SK-N-SH (cell line): ENCODE measurements around the gene WDR62. TPM values are rescaled to one million over a fixed set of nuclear protein-coding genes. Genes with fewer than 3 reads are reported as not detected.

Source experiments
- CTCF ChIA-PET: fragments of 300-600, 350-600 bp; formaldehyde crosslinking; extraction: SDS; loops from one replicate; lab custom pipeline; 2021; lab: Yijun Ruan, JAX
- POLR2A ChIA-PET: fragments of 350-600 bp; sonication (Branson Sonifier 250); formaldehyde crosslinking; extraction: SDS; loops from one replicate; lab custom pipeline; 2020; ENCODE audit warnings: antibody characterized with exemption, inconsistent platforms; lab: Yijun Ruan, JAX
- DNase-seq: peaks from one replicate; pipeline ENCODE4 v3.0.0; 2012
- H2AFZ ChIP-seq: fragments of 200-600 bp; sonication (generic); 2 replicates; pipeline ENCODE4 v1.8.1; 2016; ENCODE audit warnings: antibody characterized with exemption, mild to moderate bottlenecking, low read depth
- H3F3A ChIP-seq: fragments of 200-600 bp; sonication (generic); replicated peaks from 2 replicates; pipeline ENCODE3; 2016; ENCODE audit warnings: antibody characterized with exemption, mild to moderate bottlenecking; ENCODE audit not compliant: insufficient read depth
- H3K27ac ChIP-seq, 2 experiments: fragments of 200-500 bp in 1 of 2; fragments of 200-600 bp in 1 of 2; sonication (Bioruptor generic) in 1 of 2; sonication (generic), shearing (Covaris generic) in 1 of 2; 2 replicates each; pipeline versions ENCODE4 v1.5.1 to v1.6.1; 2014 to 2016; ENCODE audit warnings: low read depth in 2 of 2, inconsistent platforms in 1 of 2, low read length in 1 of 2, mild to moderate bottlenecking in 1 of 2, mixed read lengths in 1 of 2
- H3K27me3 ChIP-seq: fragments of 200-600 bp; sonication (generic), shearing (Covaris generic); 2 replicates; pipeline ENCODE4 v1.6.1; 2016; ENCODE audit warnings: mixed run types; ENCODE audit not compliant: insufficient read depth
- H3K36me3 ChIP-seq, 2 experiments: fragments of 200-500 bp in 1 of 2; fragments of 200-600 bp in 1 of 2; sonication (Bioruptor generic) in 1 of 2; sonication (generic) in 1 of 2; replicated peaks in 1 of 2; 2 replicates each; pipeline versions ENCODE3 to v1.5.1; 2014 to 2016; ENCODE audit warnings: low read length in 1 of 2, mild to moderate bottlenecking in 1 of 2; ENCODE audit not compliant: insufficient read depth in 2 of 2, control insufficient read depth in 1 of 2
- H3K4me1 ChIP-seq, 2 experiments: fragments of 200-500 bp in 1 of 2; fragments of 200-600 bp in 1 of 2; sonication (Bioruptor generic) in 1 of 2; sonication (generic), shearing (Covaris generic) in 1 of 2; 2 replicates each; pipeline versions ENCODE4 v1.5.1 to v1.6.1; 2014 to 2016; ENCODE audit warnings: low read depth in 1 of 2, low read length in 1 of 2, mixed run types in 1 of 2; ENCODE audit not compliant: insufficient read depth in 2 of 2, control insufficient read depth in 1 of 2
- H3K4me2 ChIP-seq: fragments of 200-600 bp; sonication (generic), shearing (Covaris generic); 2 replicates; pipeline ENCODE4 v1.6.1; 2017; ENCODE audit warnings: mixed run types
- H3K4me3 ChIP-seq, 2 experiments: fragments of 200-500 bp in 1 of 2; fragments of 200-600 bp in 1 of 2; sonication (Bioruptor generic) in 1 of 2; sonication (generic), shearing (Covaris generic) in 1 of 2; 2 replicates each; pipeline versions ENCODE4 v1.5.1 to v1.8.1; 2014 to 2016; ENCODE audit warnings: low read depth in 2 of 2, inconsistent platforms in 1 of 2, low read length in 1 of 2, mild to moderate bottlenecking in 1 of 2, mixed read lengths in 1 of 2, moderate library complexity in 1 of 2
- H3K79me2 ChIP-seq: fragments of 200-600 bp; sonication (generic); 2 replicates; pipeline ENCODE4 v1.8.1; 2017; ENCODE audit warnings: mild to moderate bottlenecking; ENCODE audit not compliant: insufficient read depth
- H3K9ac ChIP-seq: fragments of 200-600 bp; sonication (generic); 2 replicates; pipeline ENCODE4 v1.6.1; 2017; ENCODE audit warnings: mixed run types
- H3K9me2 ChIP-seq: fragments of 200-600 bp; sonication (generic); 2 replicates; pipeline ENCODE4 v1.6.1; 2017; ENCODE audit warnings: mixed run types
- H3K9me3 ChIP-seq: fragments of 200-600 bp; sonication (generic); 2 replicates; pipeline ENCODE4 v1.6.1; 2017; ENCODE audit warnings: mixed run types, mild to moderate bottlenecking, moderate library complexity
- H4K20me1 ChIP-seq: fragments of 200-600 bp; sonication (generic); 2 replicates; pipeline ENCODE4 v1.6.1; 2017; ENCODE audit warnings: mild to moderate bottlenecking, mixed run types; ENCODE audit not compliant: insufficient read depth
- ELF1 ChIP-seq: IDR thresholded peaks from 2 replicates; pipeline ENCODE4 v1.4.0; 2012
- EP300 ChIP-seq, 2 experiments: IDR thresholded peaks; 2 replicates each; pipeline versions ENCODE4 v1.4.0 to v1.6.1; 2012; ENCODE audit warnings: borderline replicate concordance in 1 of 2, low read depth in 1 of 2, low read length in 1 of 2
- EZH2phosphoT487 ChIP-seq: fragments of 200-600 bp; sonication (generic); IDR thresholded peaks from 2 replicates; pipeline ENCODE4 v1.6.1; 2017; ENCODE audit warnings: low read depth, mixed run types, mild to moderate bottlenecking, antibody characterized with exemption, moderate library complexity, borderline replicate concordance
- FOSL2 ChIP-seq: IDR thresholded peaks from 2 replicates; pipeline ENCODE4 v1.4.0; 2012; ENCODE audit warnings: low read depth, mild to moderate bottlenecking, moderate library complexity, borderline replicate concordance
- FOXJ3 ChIP-seq: sonication (generic); formaldehyde crosslinking; IDR thresholded peaks from 2 replicates; pipeline ENCODE4 v1.5.1; 2020; ENCODE audit warnings: mild to moderate bottlenecking, missing genetic modification reagents
- IRF3 ChIP-seq: fragments of 150-350 bp; IDR thresholded peaks from 2 replicates; pipeline ENCODE4 v1.6.1; 2016; ENCODE audit warnings: mild to moderate bottlenecking, low read depth, low read length
- MXI1 ChIP-seq: IDR thresholded peaks from 2 replicates; pipeline ENCODE4 v1.6.1; 2012; ENCODE audit warnings: mild to moderate bottlenecking, low read depth, low read length, improper control_type of control experiment
- RAD21 ChIP-seq: IDR thresholded peaks from 2 replicates; pipeline ENCODE4 v1.6.1; 2012; ENCODE audit warnings: mild to moderate bottlenecking, low read length
- RFX5 ChIP-seq: IDR thresholded peaks from 2 replicates; pipeline ENCODE4 v1.6.1; 2012; ENCODE audit warnings: mild to moderate bottlenecking, improper control_type of control experiment, low read length
- RXRA ChIP-seq: IDR thresholded peaks from 2 replicates; pipeline ENCODE4 v1.4.0; 2012; ENCODE audit warnings: low read depth, mild to moderate bottlenecking, borderline replicate concordance
- SMC3 ChIP-seq: IDR thresholded peaks from 2 replicates; pipeline ENCODE4 v1.6.1; 2012; ENCODE audit warnings: low read depth, low read length, improper control_type of control experiment
- TAF1 ChIP-seq: IDR thresholded peaks from 2 replicates; pipeline ENCODE4 v1.6.1; 2012; ENCODE audit warnings: low read depth, mild to moderate bottlenecking, low read length, moderate library complexity, borderline replicate concordance
- TCF12 ChIP-seq: IDR thresholded peaks from 2 replicates; pipeline ENCODE4 v1.4.0; 2012
- TEAD4 ChIP-seq: IDR thresholded peaks from 2 replicates; pipeline ENCODE4 v1.4.0; 2012; ENCODE audit warnings: mild to moderate bottlenecking, borderline replicate concordance; ENCODE audit not compliant: insufficient read depth
- USF2 ChIP-seq: fragments of 150-350 bp; IDR thresholded peaks from 2 replicates; pipeline ENCODE4 v1.6.1; 2017; ENCODE audit warnings: antibody characterized with exemption, low read length, low read depth, borderline replicate concordance
- ZBTB33 ChIP-seq: IDR thresholded peaks from 2 replicates; pipeline ENCODE4 v1.4.0; 2012; ENCODE audit warnings: low read depth, borderline replicate concordance
- WGBS: methylation state at CpG from one replicate; pipeline ENCODE4 v1.1.6; 2017; ENCODE audit warnings: low lambda C conversion rate; 5-methylcytosine and 5-hydroxymethylcytosine counted together
- polyA plus RNA-seq, 3 experiments: library from polyadenylated mRNA; depleted of rRNA; stranded (reverse); fragments of >200 nt; gene quantifications; 2 replicates each; pipeline ENCODE4 v1.2.3, GENCODE V29; 2012

Gene WDR62
- polyA plus RNA-seq, 1 of the 3 experiments (the other 2 are of a cell fraction), result 5.3 TPM

GRCh38 chr19:36144624-36145023 lies 89.9 kb downstream of the WDR62 start:
- Histone ChIP-seq H4K20me1 (peaks cover 38% of the 10 kb centered on the region), H3K36me3 (peaks cover 54 to 57% of the 10 kb centered on the region in 2 experiments)
- POLR2A ChIA-PET, result no interaction called here

More at GRCh38 chr19:36144624-36145023, 89.9 kb downstream of the WDR62 start:
- peaks cover 43% of the 10 kb centered on the region for H3K79me2 ChIP-seq
- TF ChIP-seq FOSL2 (no peak), RXRA (no peak), ELF1 (no peak), ZBTB33 (no peak), TCF12 (no peak), EZH2phosphoT487 (no peak), RFX5 (no peak), IRF3 (no peak), EP300 (IDR thresholded peaks at IDR 0.05; ENCODE audit: borderline replicate concordance in 1 of 2, low read depth in 1 of 2, low read length in 1 of 2) (no peak), USF2 (no peak), MXI1 (no peak), FOXJ3 (CRISPR knock-in tag) (no peak), TAF1 (no peak), RAD21 (no peak), TEAD4 (no peak), SMC3 (no peak)
- peaks cover 6% of the 10 kb centered on the region for H3F3A ChIP-seq
- no peak overlapping the region for H2AFZ ChIP-seq
- CTCF ChIA-PET, result interaction anchor here (0.9 kb wide), 1 partner anchor 25 kb away, joined by 3 read pairs; no protein-coding TSS in a partner anchor
- H3K27ac ChIP-seq, result no peak overlapping the region
- no peak for DNase-seq
- no peaks in the 10 kb centered on the region for H3K9me3 ChIP-seq
- peaks cover 8% of the 10 kb centered on the region in 2 experiments; a peak in 3 of 4 replicates for H3K4me1 ChIP-seq
- no peaks in the 10 kb centered on the region for H3K27me3 ChIP-seq
- no peak overlapping the region for H3K4me2 ChIP-seq
- no peak overlapping the region for H3K4me3 ChIP-seq
- no peaks in the 10 kb centered on the region for H3K9me2 ChIP-seq
- 96% methylated on average over 6 of the region's 6 CpGs for WGBS
- no peak overlapping the region for H3K9ac ChIP-seq
